ENCODE results near the gene PARP1. TPM values are rescaled to one million over a fixed set of nuclear protein-coding genes. Genes with fewer than 3 reads are reported as not detected.

The PARP1 gene
- total and polyA plus RNA-seq, 4 donors, result 39.2 to 108 (median 60.3) TPM

- Histone ChIP-seq H3K27me3 (ENCODE audit: control insufficient read depth in 4 of 4, insufficient read depth in 4 of 4, low read length in 3 of 4) (no peaks in the 10 kb centered on the region), H3K4me3 (ENCODE audit: low read depth in 1 of 3, low read length in 3 of 3) (no peak overlapping the region), H3K9ac (ENCODE audit: low read depth in 1 of 2, low read length in 2 of 2) (no peak overlapping the region), H3K27ac (ENCODE audit: low read depth in 1 of 2, low read length in 2 of 2) (no peak overlapping the region), H3K4me1 (ENCODE audit: control insufficient read depth in 4 of 4, insufficient read depth in 4 of 4, low read length in 3 of 4) (no peaks in the 10 kb centered on the region), H3K9me3 (ENCODE audit: control insufficient read depth in 4 of 4, low read length in 3 of 4) (no peaks in the 10 kb centered on the region), H3K36me3 (ENCODE audit: control insufficient read depth in 4 of 4, insufficient read depth in 3 of 4, low read depth in 1 of 4, low read length in 3 of 4) (peaks cover 26 to 94% (median 81%) of the 10 kb centered on the region in 4 donors)
- 97% methylated on average over 15 of the region's 15 CpGs for WGBS
- DNase-seq (ENCODE audit: low spot score), result no peak
- TF ChIP-seq EGR1 (IDR thresholded peaks at IDR 0.05; ENCODE audit: low read depth in 2 of 2), result no peak
- TF ChIP-seq SP1 (IDR thresholded peaks at IDR 0.05), result no peak
- TF ChIP-seq HNF4A (conservative IDR thresholded peaks at IDR 0.05), result no peak
- no peak for TF ChIP-seq HNF4G (IDR thresholded peaks at IDR 0.05)
- TF ChIP-seq RAD21 (IDR thresholded peaks at IDR 0.05), result no peak
These were observed 42.9 kb downstream of the PARP1 start for GRCh38 chr1:226364901-226365565.

GRCh38 chr1:226364514-226364899 lies 43.4 kb downstream of the PARP1 start:
- no peak overlapping the region for H3K27ac ChIP-seq (ENCODE audit: low read depth in 1 of 2, low read length in 2 of 2)
- TF ChIP-seq HNF4G (IDR thresholded peaks at IDR 0.05) (no peak), RAD21 (IDR thresholded peaks at IDR 0.05) (peak in 1 of 2 donors; percentile 20)
- no peak for DNase-seq (ENCODE audit: low spot score)
- H3K9ac ChIP-seq (ENCODE audit: low read depth in 1 of 2, low read length in 2 of 2), result no peak overlapping the region
- no peaks in the 10 kb centered on the region for H3K4me1 ChIP-seq (ENCODE audit: control insufficient read depth in 4 of 4, insufficient read depth in 4 of 4, low read length in 3 of 4)
- no peak overlapping the region for H3K4me3 ChIP-seq (ENCODE audit: low read depth in 1 of 3, low read length in 3 of 3)
- WGBS, result 57% methylated on average over 7 of the region's 7 CpGs
- H3K27me3 ChIP-seq (ENCODE audit: control insufficient read depth in 4 of 4, insufficient read depth in 4 of 4, low read length in 3 of 4), result no peaks in the 10 kb centered on the region
- peaks cover 26 to 95% (median 82%) of the 10 kb centered on the region in 4 donors for H3K36me3 ChIP-seq (ENCODE audit: control insufficient read depth in 4 of 4, insufficient read depth in 3 of 4, low read depth in 1 of 4, low read length in 3 of 4)
- H3K9me3 ChIP-seq (ENCODE audit: control insufficient read depth in 4 of 4, low read length in 3 of 4), result no peaks in the 10 kb centered on the region

GRCh38 chr1:226363801-226364513 lies 43.9 kb downstream of the PARP1 start:
- H3K9ac ChIP-seq (ENCODE audit: low read depth in 1 of 2, low read length in 2 of 2), result no peak overlapping the region
- H3K27ac ChIP-seq (ENCODE audit: low read depth in 1 of 2, low read length in 2 of 2), result no peak overlapping the region
- peaks cover 22 to 95% (median 80%) of the 10 kb centered on the region in 4 donors for H3K36me3 ChIP-seq (ENCODE audit: control insufficient read depth in 4 of 4, insufficient read depth in 3 of 4, low read depth in 1 of 4, low read length in 3 of 4)

More at GRCh38 chr1:226363801-226364513, 43.9 kb downstream of the PARP1 start:
- Histone ChIP-seq H3K4me1 (ENCODE audit: control insufficient read depth in 4 of 4, insufficient read depth in 4 of 4, low read length in 3 of 4) (no peaks in the 10 kb centered on the region), H3K4me3 (ENCODE audit: low read depth in 1 of 3, low read length in 3 of 3) (no peak overlapping the region), H3K27me3 (ENCODE audit: control insufficient read depth in 4 of 4, insufficient read depth in 4 of 4, low read length in 3 of 4) (no peaks in the 10 kb centered on the region), H3K9me3 (ENCODE audit: control insufficient read depth in 4 of 4, low read length in 3 of 4) (no peaks in the 10 kb centered on the region)
- no peak for DNase-seq (ENCODE audit: low spot score)
- no peak for TF ChIP-seq RAD21 (IDR thresholded peaks at IDR 0.05)
- no peak for TF ChIP-seq FOXA2 (IDR thresholded peaks at IDR 0.05)
- TF ChIP-seq NR2F2 (IDR thresholded peaks at IDR 0.05), result no peak
- no peak for TF ChIP-seq HNF4A (conservative IDR thresholded peaks at IDR 0.05)
- TF ChIP-seq, protein P1, sequence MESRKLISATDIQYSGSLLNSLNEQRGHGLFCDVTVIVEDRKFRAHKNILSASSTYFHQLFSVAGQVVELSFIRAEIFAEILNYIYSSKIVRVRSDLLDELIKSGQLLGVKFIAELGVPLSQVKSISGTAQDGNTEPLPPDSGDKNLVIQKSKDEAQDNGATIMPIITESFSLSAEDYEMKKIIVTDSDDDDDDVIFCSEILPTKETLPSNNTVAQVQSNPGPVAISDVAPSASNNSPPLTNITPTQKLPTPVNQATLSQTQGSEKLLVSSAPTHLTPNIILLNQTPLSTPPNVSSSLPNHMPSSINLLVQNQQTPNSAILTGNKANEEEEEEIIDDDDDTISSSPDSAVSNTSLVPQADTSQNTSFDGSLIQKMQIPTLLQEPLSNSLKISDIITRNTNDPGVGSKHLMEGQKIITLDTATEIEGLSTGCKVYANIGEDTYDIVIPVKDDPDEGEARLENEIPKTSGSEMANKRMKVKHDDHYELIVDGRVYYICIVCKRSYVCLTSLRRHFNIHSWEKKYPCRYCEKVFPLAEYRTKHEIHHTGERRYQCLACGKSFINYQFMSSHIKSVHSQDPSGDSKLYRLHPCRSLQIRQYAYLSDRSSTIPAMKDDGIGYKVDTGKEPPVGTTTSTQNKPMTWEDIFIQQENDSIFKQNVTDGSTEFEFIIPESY (IDR thresholded peaks at IDR 0.05), result no peak
- no peak for TF ChIP-seq SP1 (IDR thresholded peaks at IDR 0.05)
- TF ChIP-seq JUND (IDR thresholded peaks at IDR 0.05), result no peak
- TF ChIP-seq CTCF (IDR thresholded peaks at IDR 0.05; ENCODE audit: low read depth, low read length, missing input control), result no peak
- TF ChIP-seq, protein P2, sequence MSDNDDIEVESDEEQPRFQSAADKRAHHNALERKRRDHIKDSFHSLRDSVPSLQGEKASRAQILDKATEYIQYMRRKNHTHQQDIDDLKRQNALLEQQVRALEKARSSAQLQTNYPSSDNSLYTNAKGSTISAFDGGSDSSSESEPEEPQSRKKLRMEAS (IDR thresholded peaks at IDR 0.05), result no peak
- TF ChIP-seq EGR1 (IDR thresholded peaks at IDR 0.05; ENCODE audit: low read depth in 2 of 2), result no peak
- TF ChIP-seq, protein P3, sequence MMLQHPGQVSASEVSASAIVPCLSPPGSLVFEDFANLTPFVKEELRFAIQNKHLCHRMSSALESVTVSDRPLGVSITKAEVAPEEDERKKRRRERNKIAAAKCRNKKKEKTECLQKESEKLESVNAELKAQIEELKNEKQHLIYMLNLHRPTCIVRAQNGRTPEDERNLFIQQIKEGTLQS (IDR thresholded peaks at IDR 0.05), result no peak
- no peak for TF ChIP-seq TAF1 (conservative IDR thresholded peaks at IDR 0.05)
- TF ChIP-seq YY1 (IDR thresholded peaks at IDR 0.05), result no peak
- no peak for TF ChIP-seq FOXA1 (IDR thresholded peaks at IDR 0.05)
- no peak for TF ChIP-seq HNF4G (IDR thresholded peaks at IDR 0.05)
- no peak for TF ChIP-seq RXRA (IDR thresholded peaks at IDR 0.05)
- TF ChIP-seq, protein P4, sequence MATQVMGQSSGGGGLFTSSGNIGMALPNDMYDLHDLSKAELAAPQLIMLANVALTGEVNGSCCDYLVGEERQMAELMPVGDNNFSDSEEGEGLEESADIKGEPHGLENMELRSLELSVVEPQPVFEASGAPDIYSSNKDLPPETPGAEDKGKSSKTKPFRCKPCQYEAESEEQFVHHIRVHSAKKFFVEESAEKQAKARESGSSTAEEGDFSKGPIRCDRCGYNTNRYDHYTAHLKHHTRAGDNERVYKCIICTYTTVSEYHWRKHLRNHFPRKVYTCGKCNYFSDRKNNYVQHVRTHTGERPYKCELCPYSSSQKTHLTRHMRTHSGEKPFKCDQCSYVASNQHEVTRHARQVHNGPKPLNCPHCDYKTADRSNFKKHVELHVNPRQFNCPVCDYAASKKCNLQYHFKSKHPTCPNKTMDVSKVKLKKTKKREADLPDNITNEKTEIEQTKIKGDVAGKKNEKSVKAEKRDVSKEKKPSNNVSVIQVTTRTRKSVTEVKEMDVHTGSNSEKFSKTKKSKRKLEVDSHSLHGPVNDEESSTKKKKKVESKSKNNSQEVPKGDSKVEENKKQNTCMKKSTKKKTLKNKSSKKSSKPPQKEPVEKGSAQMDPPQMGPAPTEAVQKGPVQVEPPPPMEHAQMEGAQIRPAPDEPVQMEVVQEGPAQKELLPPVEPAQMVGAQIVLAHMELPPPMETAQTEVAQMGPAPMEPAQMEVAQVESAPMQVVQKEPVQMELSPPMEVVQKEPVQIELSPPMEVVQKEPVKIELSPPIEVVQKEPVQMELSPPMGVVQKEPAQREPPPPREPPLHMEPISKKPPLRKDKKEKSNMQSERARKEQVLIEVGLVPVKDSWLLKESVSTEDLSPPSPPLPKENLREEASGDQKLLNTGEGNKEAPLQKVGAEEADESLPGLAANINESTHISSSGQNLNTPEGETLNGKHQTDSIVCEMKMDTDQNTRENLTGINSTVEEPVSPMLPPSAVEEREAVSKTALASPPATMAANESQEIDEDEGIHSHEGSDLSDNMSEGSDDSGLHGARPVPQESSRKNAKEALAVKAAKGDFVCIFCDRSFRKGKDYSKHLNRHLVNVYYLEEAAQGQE (IDR thresholded peaks at IDR 0.05), result no peak
- no peak for TF ChIP-seq GABPA (IDR thresholded peaks at IDR 0.05 in 1 of 2, conservative IDR thresholded peaks at IDR 0.05 in 1 of 2)
- 91% methylated on average over 9 of the region's 9 CpGs for WGBS

Data from liver (tissue), 9 donors.